Activated CD8-positive, alpha-beta T cell treated with anti-CD3 and anti-CD28 coated beads for 36 hours (primary cell): ENCODE data around the gene ASPA. TPM values are rescaled to one million over a fixed set of nuclear protein-coding genes. Genes with fewer than 3 reads are reported as not detected.

Source experiments
- ATAC-seq: fragments of 200-7000 bp; cut with Tn5 transposase; one replicate; pipeline ENCODE4 v1.10.0; 2021; ENCODE audit warnings: mild to moderate bottlenecking, moderate library complexity
- CTCF ChIA-PET: fragments of 350-600 bp; sonication (Branson Sonifier 250); formaldehyde crosslinking; loops from one replicate; lab custom pipeline; 2021; ENCODE audit warnings: antibody characterized with exemption; lab: Charles Lee
- POLR2A ChIA-PET: fragments of 350-600 bp; sonication (Branson Sonifier 250); formaldehyde crosslinking; loops from one replicate; lab custom pipeline; 2021; ENCODE audit warnings: antibody characterized with exemption; lab: Charles Lee
- DNase-seq: peaks from one replicate; pipeline ENCODE4 v3.0.0-alpha.2; 2020
- H3K27ac Mint-ChIP-seq: one replicate; pipeline ENCODE4 v1.8.0; 2021; ENCODE audit warnings: mild to moderate bottlenecking, mixed read lengths
- H3K27me3 Mint-ChIP-seq: one replicate; pipeline ENCODE4 v1.8.0; 2021; ENCODE audit warnings: mixed read lengths
- H3K36me3 Mint-ChIP-seq: one replicate; pipeline ENCODE4 v1.8.0; 2021; ENCODE audit warnings: low read depth, mixed read lengths
- H3K4me1 Mint-ChIP-seq: one replicate; pipeline ENCODE4 v1.8.0; 2021; ENCODE audit warnings: low read depth, mixed read lengths
- H3K4me3 Mint-ChIP-seq: one replicate; pipeline ENCODE4 v1.8.0; 2021; ENCODE audit warnings: mild to moderate bottlenecking, moderate library complexity, mixed read lengths
- H3K9me3 Mint-ChIP-seq: one replicate; pipeline ENCODE4 v1.8.0; 2021; ENCODE audit warnings: mixed read lengths
- CTCF ChIP-seq: fragments of 200-600 bp; IDR thresholded peaks from one replicate; pipeline ENCODE4 v1.8.0; 2022; ENCODE audit warnings: antibody characterized with exemption, mild to moderate bottlenecking
- intact Hi-C: fragments of 100-400 bp; cut with micrococcal nuclease; formaldehyde crosslinking; loops from one replicate; pipeline ENCODE4 v1.10.0; 2022
- total RNA-seq, 2 experiments: library from RNA; stranded (reverse); gene quantifications; one replicate each; pipeline ENCODE4 v1.2.3, GENCODE V29; 2021

The ASPA gene
- total RNA-seq, 2 experiments from 2014 or later = not detected

GRCh38 chr17:3532106-3532858, 56.5 kb downstream of the ASPA start:
- Mint-ChIP-seq H3K27me3 (peaks cover 2% of the 10 kb centered on the region), H3K4me1 (peaks cover 4% of the 10 kb centered on the region), H3K9me3 (no peaks in the 10 kb centered on the region), H3K36me3 (no peaks in the 10 kb centered on the region), H3K27ac (no peak overlapping the region), H3K4me3 (no peak overlapping the region)
- ATAC-seq (no peak), DNase-seq (no peak)
- no peak for TF ChIP-seq CTCF
- CTCF ChIA-PET = no interaction called here
- intact Hi-C loops = no loop called here
- POLR2A ChIA-PET = no interaction called here

- Mint-ChIP-seq H3K4me3 (no peak overlapping the region), H3K4me1 (peaks cover 4% of the 10 kb centered on the region), H3K27me3 (peaks cover 2% of the 10 kb centered on the region), H3K36me3 (no peaks in the 10 kb centered on the region), H3K27ac (no peak overlapping the region), H3K9me3 (no peaks in the 10 kb centered on the region)
- intact Hi-C loops = no loop called here
- POLR2A ChIA-PET = no interaction called here
- DNase-seq (no peak), ATAC-seq (no peak)
- no peak for TF ChIP-seq CTCF
- CTCF ChIA-PET = no interaction called here
These were observed 57.0 kb downstream of the ASPA start for GRCh38 chr17:3532859-3533142.

GRCh38 chr17:3533752-3534151, 58.0 kb downstream of the ASPA start:
- no peak for DNase-seq
- no peak for ATAC-seq
- H3K36me3 Mint-ChIP-seq = no peaks in the 10 kb centered on the region
- no peak for TF ChIP-seq CTCF
- H3K4me1 Mint-ChIP-seq = peaks cover 4% of the 10 kb centered on the region
- intact Hi-C loops = no loop called here
- H3K27me3 Mint-ChIP-seq = peaks cover 2% of the 10 kb centered on the region
- no peak overlapping the region for H3K4me3 Mint-ChIP-seq
- ChIA-PET CTCF (interaction anchor here (0.9 kb wide), 1 partner anchor 485 kb away, joined by 3 read pairs; no protein-coding TSS in a partner anchor), POLR2A (no interaction called here)
- H3K27ac Mint-ChIP-seq = no peak overlapping the region
- no peaks in the 10 kb centered on the region for H3K9me3 Mint-ChIP-seq

GRCh38 chr17:3534881-3535252, 59.1 kb downstream of the ASPA start:
- CTCF ChIA-PET = no interaction called here

More at GRCh38 chr17:3534881-3535252, 59.1 kb downstream of the ASPA start:
- H3K4me3 Mint-ChIP-seq = peak overlapping the region; percentile 8
- no peak for TF ChIP-seq CTCF
- no peaks in the 10 kb centered on the region for H3K36me3 Mint-ChIP-seq
- peak; percentile 49 for ATAC-seq
- H3K4me1 Mint-ChIP-seq = peaks cover 4% of the 10 kb centered on the region
- peak; percentile 43 for DNase-seq
- intact Hi-C loops = no loop called here
- POLR2A ChIA-PET = interaction anchor here (0.8 to 1.0 kb wide), 2 partner anchors 11 to 784 kb away, joined by 3 to 4 read pairs; no protein-coding TSS in a partner anchor
- H3K27me3 Mint-ChIP-seq = peaks cover 2% of the 10 kb centered on the region
- no peak overlapping the region for H3K27ac Mint-ChIP-seq
- no peaks in the 10 kb centered on the region for H3K9me3 Mint-ChIP-seq
